Right ventricle myocardium superior (tissue), 1 donor: ENCODE measurements around the gene PRKAG1. TPM values are rescaled to one million over a fixed set of nuclear protein-coding genes. Genes with fewer than 3 reads are reported as not detected.
A peak's percentile ranks its signal among the peaks of the same experiment; 100 is the strongest.

ENCODE experiments used
- ATAC-seq: fragments of 200-7000 bp; cut with Tn5 transposase; one replicate; pipeline ENCODE4 v1.9.1; 2020; ENCODE audit warnings: mild to moderate bottlenecking; ENCODE audit not compliant: poor library complexity
- DNase-seq: peaks from one replicate; pipeline ENCODE4 v3.0.0-alpha.2; 2020
- intact Hi-C: fragments of 100-400 bp; cut with DNase I; formaldehyde crosslinking; loops from one replicate; pipeline ENCODE4 v1.11.2; 2022
- total RNA-seq: library from RNA; stranded (reverse); fragmentation: NEBNext Ultra II Directional; extraction: Animal tissue kit (Norgen Biotek cat#: 25700); gene quantifications from one replicate; pipeline ENCODE4 v1.2.1, GENCODE V29; 2021
- donor health status: DM: no; HTN: yes; CAD: no; lungs with severe emphysema.

Gene PRKAG1
- total RNA-seq, 1 donor from 2014 or later: 92.8 TPM

GRCh38 chr12:48977290-48978281 lies 41.0 kb downstream of the PRKAG1 start:
- ATAC-seq: peak; percentile 38
- peak; percentile 83 for DNase-seq
- intact Hi-C loops: no loop called here

- ATAC-seq (peak; percentile 47), DNase-seq (peak; percentile 80)
- intact Hi-C loops: no loop called here
These were observed 44.5 kb downstream of the PRKAG1 start for GRCh38 chr12:48973941-48974673.

GRCh38 chr12:48973531-48973930 lies 45.0 kb downstream of the PRKAG1 start:
- intact Hi-C loops: no loop called here
- ATAC-seq (peak; percentile 74), DNase-seq (peak; percentile 86)

GRCh38 chr12:48972952-48973483 lies 45.6 kb downstream of the PRKAG1 start:
- DNase-seq (no peak), ATAC-seq (peak; percentile 32)
- intact Hi-C loops: no loop called here

- intact Hi-C loops: no loop called here
- ATAC-seq (no peak), DNase-seq (no peak)
These were observed 46.2 kb downstream of the PRKAG1 start for GRCh38 chr12:48972213-48972951.

GRCh38 chr12:48970702-48971334 lies 47.8 kb downstream of the PRKAG1 start:
- ATAC-seq (no peak), DNase-seq (no peak)
- intact Hi-C loops: no loop called here

- intact Hi-C loops: no loop called here
- DNase-seq (no peak), ATAC-seq (peak; percentile 21)
These were observed 48.5 kb downstream of the PRKAG1 start for GRCh38 chr12:48969833-48970701.

- no peak for DNase-seq
- intact Hi-C loops: no loop called here
- ATAC-seq: no peak
These were observed 49.3 kb downstream of the PRKAG1 start for GRCh38 chr12:48969160-48969771.

GRCh38 chr12:48968467-48968866 lies 50.1 kb downstream of the PRKAG1 start:
- intact Hi-C loops: no loop called here
- DNase-seq (no peak), ATAC-seq (no peak)

GRCh38 chr12:48967991-48968390 lies 50.6 kb downstream of the PRKAG1 start:
- no peak for DNase-seq
- ATAC-seq: no peak
- intact Hi-C loops: no loop called here

- DNase-seq (no peak), ATAC-seq (no peak)
- intact Hi-C loops: no loop called here
These were observed 52.2 kb downstream of the PRKAG1 start for GRCh38 chr12:48966177-48966895.

- no peak for DNase-seq
- no peak for ATAC-seq
- intact Hi-C loops: no loop called here
These were observed 53.2 kb downstream of the PRKAG1 start for GRCh38 chr12:48965298-48965838.

- DNase-seq: no peak
- ATAC-seq: no peak
- intact Hi-C loops: no loop called here
These were observed 56.8 kb downstream of the PRKAG1 start for GRCh38 chr12:48961801-48962200.

GRCh38 chr12:48961331-48961730 lies 57.2 kb downstream of the PRKAG1 start:
- ATAC-seq (no peak), DNase-seq (no peak)
- intact Hi-C loops: no loop called here

GRCh38 chr12:48960834-48961233 lies 57.7 kb downstream of the PRKAG1 start:
- intact Hi-C loops: no loop called here
- DNase-seq (no peak), ATAC-seq (no peak)

GRCh38 chr12:48958049-48958388 lies 60.6 kb downstream of the PRKAG1 start:
- intact Hi-C loops: no loop called here
- DNase-seq (no peak), ATAC-seq (no peak)
